ENCODE data around the gene ABHD16B.
"Not testable (repeated sequence)": the region's sequence is repeated elsewhere in the genome, so short reads cannot be mapped to it uniquely, and the experiment has no call there.

Gene ABHD16B

DNA sequence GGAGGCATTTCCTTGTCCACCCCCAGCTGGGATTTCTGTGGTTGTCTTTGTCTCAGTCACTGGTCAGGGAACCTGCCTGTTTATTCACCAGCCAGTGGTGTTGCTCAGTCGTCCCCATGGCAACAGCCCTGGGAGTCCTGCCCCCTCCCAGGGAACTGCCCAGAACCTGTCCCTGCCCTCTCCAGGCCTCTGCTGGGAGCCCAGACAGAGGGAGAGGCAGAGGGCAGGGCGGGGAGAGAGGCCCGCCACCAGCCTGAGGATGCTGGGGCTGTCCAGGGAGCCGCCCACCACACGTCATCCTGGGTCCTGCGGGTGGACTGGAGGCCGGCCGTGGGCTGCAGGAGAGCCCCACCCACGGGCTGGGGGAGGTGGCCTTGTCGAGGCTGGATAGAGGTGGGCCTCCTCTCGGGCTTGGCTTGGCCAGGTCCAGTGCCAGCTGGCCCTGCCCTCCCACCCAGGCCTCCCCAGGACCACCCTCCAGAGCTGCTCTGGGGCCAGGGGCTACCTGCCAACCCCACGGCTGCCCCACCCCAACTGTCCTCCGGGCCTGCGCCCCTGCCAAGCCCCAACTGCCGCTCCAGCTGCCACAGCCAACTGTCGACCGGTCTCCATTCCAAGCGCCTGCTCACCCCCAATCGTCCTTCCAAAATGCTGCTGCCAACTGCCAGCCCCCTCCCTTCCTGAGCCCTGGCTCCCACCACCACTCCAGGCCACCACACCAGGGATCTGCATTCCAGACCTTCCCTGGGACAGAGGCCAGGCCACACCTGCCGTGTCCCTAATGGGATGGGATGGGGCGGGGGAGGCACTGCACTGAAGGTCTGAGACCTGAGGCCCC, 26.1 kb upstream of the ABHD16B start:
- peak in 1 of 2 experiments; percentile 11 for DNase-seq

GRCh38 chr20:63836458-63837344, 24.6 kb upstream of the ABHD16B start:
- no peak for DNase-seq

- DNase-seq, result no peak
Observed at GRCh38 chr20:63837479-63837878, 23.8 kb upstream of the ABHD16B start.

GRCh38 chr20:63839620-63840019, 21.7 kb upstream of the ABHD16B start:
- no peak for DNase-seq

GRCh38 chr20:63840405-63840828, 20.9 kb upstream of the ABHD16B start:
- DNase-seq, result no peak

DNA sequence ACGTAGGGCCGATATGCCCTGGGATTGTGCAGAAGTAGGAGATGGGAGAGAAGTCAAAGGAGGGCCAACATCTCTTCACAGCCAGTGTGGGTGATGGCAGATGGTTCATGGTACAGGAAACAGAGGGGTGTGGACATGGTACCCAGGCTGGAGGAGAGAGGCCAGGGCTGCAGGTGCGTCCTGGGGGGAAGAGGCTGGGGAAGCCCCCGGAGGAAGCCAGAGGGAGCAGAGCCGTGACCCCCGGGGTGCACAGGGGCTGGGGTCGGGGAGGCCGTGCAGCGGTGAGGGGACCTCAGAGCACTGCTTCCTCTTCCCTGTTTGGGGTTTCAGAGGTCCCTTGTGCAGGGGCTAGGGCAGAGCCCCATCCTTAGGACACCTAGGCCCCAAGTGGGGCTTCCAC, 19.0 kb upstream of the ABHD16B start:
- no peak for DNase-seq

GRCh38 chr20:63843222-63843621, 18.1 kb upstream of the ABHD16B start:
- DNase-seq, result no peak

GRCh38 chr20:63843778-63844177, 17.5 kb upstream of the ABHD16B start:
- no peak for DNase-seq

GRCh38 chr20:63844511-63844991, 16.7 kb upstream of the ABHD16B start:
- DNase-seq, result no peak

DNA sequence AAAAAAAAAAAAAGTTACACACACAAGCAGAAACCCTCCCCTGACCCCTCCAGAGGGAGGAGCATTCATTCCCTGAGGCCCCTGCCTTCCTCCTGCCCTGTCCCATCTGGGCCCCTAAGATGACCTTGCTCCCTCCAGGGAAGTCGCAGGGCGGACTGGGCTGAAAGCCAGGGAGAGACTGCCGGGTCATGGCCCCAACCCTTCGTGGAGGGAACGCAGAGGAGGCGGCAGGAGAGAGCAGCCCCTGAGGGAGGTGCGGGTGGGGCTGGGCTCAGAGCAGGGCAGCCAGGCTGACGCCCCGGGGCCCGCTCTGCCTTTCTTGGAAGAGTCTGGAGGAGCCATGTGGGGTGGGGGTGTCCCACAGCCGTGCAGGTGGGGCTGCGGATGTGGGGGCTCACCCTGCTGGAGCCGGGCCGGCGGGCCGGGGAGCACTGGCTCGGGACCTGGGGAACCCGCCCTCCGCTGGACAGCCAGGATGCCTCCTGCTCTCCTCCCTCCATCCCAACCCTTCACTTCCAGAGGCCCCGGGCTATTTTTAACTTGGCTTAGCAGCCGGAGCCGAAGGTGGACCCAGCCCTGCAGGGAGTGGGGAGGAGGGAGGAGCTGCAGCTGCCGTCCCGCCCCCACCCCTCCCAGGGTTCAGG, 15.0 kb upstream of the ABHD16B start:
- no peak for DNase-seq

DNA sequence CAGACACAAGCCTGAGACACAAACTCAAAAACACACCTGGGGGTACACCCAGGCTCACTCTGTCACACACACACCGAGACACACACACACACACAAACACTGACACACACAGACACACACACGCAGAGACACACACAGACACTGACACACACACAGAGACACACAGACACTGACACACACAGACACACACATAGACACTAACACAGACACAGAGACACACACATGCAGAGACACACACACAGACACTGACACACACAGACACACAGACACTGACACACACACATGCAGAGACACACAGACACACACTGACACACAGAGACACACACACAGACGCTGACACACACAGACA, 14.4 kb upstream of the ABHD16B start:
- DNase-seq, result no peak

DNA sequence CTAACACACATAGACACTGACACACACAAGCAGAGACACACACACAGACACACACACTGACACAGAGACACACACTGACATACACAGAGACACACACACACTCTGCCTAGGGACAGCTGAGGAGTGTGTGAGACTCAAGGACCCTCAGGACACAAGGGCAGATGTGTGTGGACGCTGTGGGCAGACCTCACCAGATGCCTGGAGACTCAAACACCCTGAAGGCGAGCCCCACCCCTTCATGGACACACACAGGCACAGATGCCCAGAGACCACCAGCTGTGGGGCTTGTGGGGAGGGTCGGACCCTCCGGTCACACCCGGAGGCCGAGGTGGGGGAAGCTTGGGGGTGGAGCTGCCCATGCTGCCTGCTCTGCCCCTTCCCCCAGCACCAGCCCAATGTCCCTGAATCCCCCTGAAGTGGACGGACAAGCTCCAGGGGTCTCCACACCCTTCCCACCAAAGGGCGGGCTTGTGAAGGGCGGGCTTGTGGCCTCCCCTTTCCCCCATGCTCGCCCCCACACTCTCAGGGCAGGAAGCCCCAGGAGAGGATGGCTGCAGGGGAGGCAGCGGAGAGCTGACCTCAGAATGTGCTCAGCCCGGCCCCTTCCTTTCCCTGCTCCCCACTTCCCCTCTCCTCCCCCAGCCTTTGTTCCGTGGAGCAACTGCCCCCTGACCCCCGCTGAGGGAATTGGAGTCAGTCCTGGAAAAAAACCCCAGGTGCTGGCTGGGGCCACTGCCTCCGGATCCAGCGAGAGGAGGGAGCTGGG, 13.9 kb upstream of the ABHD16B start:
- no peak for DNase-seq

DNA sequence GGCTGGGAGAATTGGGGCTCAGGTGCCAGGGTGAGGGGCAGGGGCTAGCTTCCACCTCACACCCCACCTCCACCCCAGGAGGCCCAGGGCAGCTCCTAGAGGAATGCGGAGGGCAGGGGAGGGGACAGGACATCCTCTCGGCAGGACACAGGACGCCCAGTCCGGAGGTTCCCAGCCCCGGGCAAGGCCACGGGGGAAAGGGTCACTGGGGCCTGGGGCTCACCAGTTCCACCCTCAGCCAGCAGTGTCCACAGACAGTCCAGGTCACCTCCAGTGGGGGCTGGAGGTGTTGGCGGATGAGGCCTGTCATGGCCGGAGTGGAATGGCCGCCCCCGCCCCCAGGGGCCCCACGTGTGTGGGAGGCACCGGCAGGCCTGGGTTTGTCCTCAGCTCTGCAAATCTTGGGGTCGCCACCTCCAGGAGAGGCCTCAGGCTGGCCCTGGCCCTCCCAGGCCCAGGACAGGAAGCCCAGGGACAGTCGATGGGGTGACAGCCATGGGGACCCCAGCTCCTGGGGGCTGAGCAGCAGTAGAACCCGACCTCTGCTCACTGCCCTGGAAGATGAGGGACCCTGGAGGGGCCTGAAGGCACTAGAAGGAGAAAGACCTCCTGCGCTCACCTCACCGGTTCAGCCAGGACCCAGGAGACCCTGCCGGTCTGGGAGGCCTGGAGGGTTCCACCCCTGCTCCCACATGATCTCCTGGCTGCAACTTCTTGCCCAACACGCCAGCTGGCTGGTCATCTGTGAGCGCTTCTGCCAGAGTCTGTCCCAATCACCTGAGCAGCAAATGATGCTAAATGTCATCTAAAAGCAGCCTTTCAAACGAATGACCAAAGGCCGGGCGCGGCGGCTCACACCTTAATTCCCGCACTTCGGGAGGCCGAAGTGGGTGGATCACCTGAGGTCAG, 13.0 kb upstream of the ABHD16B start:
- DNase-seq, result no peak

- DNase-seq, result no peak
Observed at GRCh38 chr20:63850689-63851547, 10.4 kb upstream of the ABHD16B start.

DNA sequence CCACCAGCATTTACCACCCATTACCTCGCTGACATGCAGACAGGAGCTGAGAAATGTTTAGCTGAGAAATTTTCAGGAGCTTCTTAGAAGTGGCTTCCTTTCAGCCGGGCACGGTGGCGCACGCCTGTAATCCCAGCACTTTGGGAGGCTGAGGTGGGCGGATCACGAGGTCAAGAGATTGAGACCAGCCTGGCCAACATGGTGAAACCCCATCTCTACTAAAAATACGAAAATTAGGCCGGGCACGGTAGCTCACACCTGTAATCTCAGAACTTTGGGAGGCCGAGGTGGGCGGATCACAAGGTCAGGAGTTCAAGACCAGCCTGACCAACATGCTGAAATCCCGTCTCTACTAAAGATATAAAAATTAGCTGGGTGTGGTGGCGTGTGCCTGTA, 9.8 kb upstream of the ABHD16B start:
- not testable (repeated sequence) for DNase-seq

- DNase-seq, result not testable (repeated sequence)
Observed at GRCh38 chr20:63853733-63854068, 7.6 kb upstream of the ABHD16B start.

GRCh38 chr20:63854069-63854765, 7.1 kb upstream of the ABHD16B start:
- DNase-seq, result no peak

GRCh38 chr20:63854766-63855362, 6.4 kb upstream of the ABHD16B start:
- DNase-seq, result no peak

DNA sequence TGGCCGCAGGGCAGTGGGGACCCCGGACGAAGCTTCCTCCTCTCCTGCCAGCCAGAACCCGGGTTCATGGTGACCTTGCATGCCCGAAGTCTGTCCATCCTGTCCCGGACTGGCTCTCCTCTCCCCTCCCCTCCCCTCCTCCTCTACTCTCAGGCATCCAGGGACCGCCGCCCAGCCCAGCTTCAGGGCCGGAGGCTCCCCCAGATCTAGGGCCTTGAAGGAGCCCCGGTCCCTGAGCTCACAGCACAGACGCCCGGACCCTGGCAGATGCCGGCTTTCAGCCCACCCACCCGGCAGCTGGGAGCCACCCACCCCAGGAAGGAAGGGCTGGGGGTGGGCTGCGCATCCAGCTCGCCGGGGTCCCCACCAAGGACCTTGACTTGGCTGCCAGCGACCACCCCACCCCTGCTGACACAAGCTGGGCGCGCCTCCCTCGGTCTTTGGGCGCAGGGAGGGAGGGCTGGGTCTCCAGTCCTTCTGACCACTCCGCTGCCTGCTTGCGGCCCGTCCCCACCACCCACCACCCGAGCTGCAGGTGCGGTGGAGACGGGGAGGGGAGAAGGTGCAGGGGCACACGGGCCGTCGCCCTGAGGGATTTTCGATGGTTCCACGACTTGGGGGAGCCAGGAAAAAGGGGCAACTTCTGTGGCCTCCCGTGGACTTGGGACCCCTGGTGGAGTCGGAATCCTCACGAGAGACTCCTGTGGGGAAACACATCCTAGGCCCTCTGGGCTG, 5.8 kb upstream of the ABHD16B start:
- DNase-seq, result no peak

Measured in NCI-H1930 (cell line).